H1 (cell line): ENCODE data around the gene SERAC1. TPM values are rescaled to one million over a fixed set of nuclear protein-coding genes. Genes with fewer than 3 reads are reported as not detected.
A peak's percentile ranks its signal among the peaks of the same experiment; 100 is the strongest.

ENCODE experiments used
- CTCF ChIA-PET: fragments of 300-600 bp; sonication (Branson Sonifier 250); formaldehyde crosslinking; loops from one replicate; lab custom pipeline; 2021; ENCODE audit not compliant: partially characterized antibody; lab: Charles Lee
- POLR2A ChIA-PET: fragments of 300-600 bp; sonication (Branson Sonifier 250); formaldehyde crosslinking; loops from one replicate; lab custom pipeline; 2021; ENCODE audit warnings: inconsistent platforms; ENCODE audit not compliant: partially characterized antibody; lab: Charles Lee
- DNase-seq, 2 experiments: peaks; one replicate each; pipeline versions ENCODE4 v3.0.0 to v3.0.0-alpha.2; 2010 to 2022; ENCODE audit warnings: low spot score in 2 of 2, low read depth in 1 of 2, mixed read lengths in 1 of 2
- FAIRE-seq: peaks from 2 replicates; lab custom pipeline; 2011; peaks lifted over from hg19 to GRCh38; lab: Jason Lieb, UNC
- H2AFZ ChIP-seq: 2 replicates; pipeline ENCODE4 v1.8.1; 2012; ENCODE audit warnings: low read length, inconsistent platforms
- H2AK5ac ChIP-seq: 2 replicates; pipeline ENCODE4 v1.6.1; 2013; ENCODE audit warnings: low read depth, low read length
- H2BK120ac ChIP-seq: replicated peaks from 2 replicates; pipeline ENCODE3; 2013; ENCODE audit warnings: low read depth, low read length, inconsistent platforms
- H2BK12ac ChIP-seq: 2 replicates; pipeline ENCODE4 v1.6.1; 2013; ENCODE audit warnings: low read depth, low read length
- H2BK15ac ChIP-seq: 2 replicates; pipeline ENCODE4 v1.6.1; 2013; ENCODE audit warnings: low read length
- H2BK20ac ChIP-seq: 2 replicates; pipeline ENCODE4 v1.6.1; 2013; ENCODE audit warnings: low read length
- H2BK5ac ChIP-seq: 2 replicates; pipeline ENCODE4 v1.6.1; 2013; ENCODE audit warnings: low read depth, low read length
- H3K14ac ChIP-seq: 2 replicates; pipeline ENCODE4 v1.6.1; 2013; ENCODE audit warnings: inconsistent platforms; ENCODE audit not compliant: insufficient read length
- H3K18ac ChIP-seq: 2 replicates; pipeline ENCODE4 v1.6.1; 2013; ENCODE audit warnings: low read length; ENCODE audit errors: extremely low read depth
- H3K23ac ChIP-seq: 2 replicates; pipeline ENCODE4 v1.6.1; 2013; ENCODE audit warnings: inconsistent platforms; ENCODE audit not compliant: insufficient read length
- H3K23me2 ChIP-seq: 2 replicates; pipeline ENCODE4 v1.6.1; 2013; ENCODE audit warnings: low read depth, low read length
- H3K27ac ChIP-seq: 2 replicates; pipeline ENCODE4 v1.6.1; 2011; ENCODE audit warnings: low read depth, low read length, inconsistent platforms
- H3K27me3 ChIP-seq, 4 experiments: replicated peaks in 1 of 4; 1 replicate in 1 of 4; 2 replicates in 3 of 4; pipeline versions ENCODE4 v1.6.1 to v1.8.1; 2011 to 2013; ENCODE audit warnings: low read length in 3 of 4, mild to moderate bottlenecking in 3 of 4, inconsistent platforms in 2 of 4, mixed read lengths in 2 of 4, moderate library complexity in 1 of 4; ENCODE audit not compliant: control insufficient read depth in 3 of 4, insufficient read depth in 3 of 4; ENCODE audit errors: extremely low read depth in 1 of 4
- H3K36me3 ChIP-seq, 4 experiments: 2 replicates each; pipeline versions ENCODE4 v1.6.1 to v1.8.1; 2011 to 2013; ENCODE audit warnings: mild to moderate bottlenecking in 4 of 4, low read length in 3 of 4, moderate library complexity in 2 of 4, control low read depth in 1 of 4, inconsistent platforms in 1 of 4; ENCODE audit not compliant: insufficient read depth in 4 of 4, control insufficient read depth in 2 of 4
- H3K4ac ChIP-seq: replicated peaks from 2 replicates; pipeline ENCODE3; 2013; ENCODE audit warnings: low read length, low read depth, mixed read lengths, inconsistent platforms; ENCODE audit not compliant: insufficient read length
- H3K4me1 ChIP-seq, 4 experiments: replicated peaks in 1 of 4; 1 replicate in 1 of 4; 2 replicates in 3 of 4; pipeline versions ENCODE4 v1.6.1 to v1.8.1; 2011 to 2013; ENCODE audit warnings: low read length in 3 of 4, inconsistent platforms in 2 of 4, mixed read lengths in 1 of 4; ENCODE audit not compliant: insufficient read depth in 4 of 4, control insufficient read depth in 3 of 4
- H3K4me2 ChIP-seq, 2 experiments: 2 replicates each; pipeline versions ENCODE4 v1.6.1 to v1.8.1; 2011 to 2013; ENCODE audit warnings: low read depth in 2 of 2, low read length in 2 of 2, control low read depth in 1 of 2, inconsistent platforms in 1 of 2, mild to moderate bottlenecking in 1 of 2; ENCODE audit not compliant: insufficient read depth in 1 of 2
- H3K4me3 ChIP-seq, 4 experiments: fragments of 200-600, 300-600 bp in 1 of 4; sonication (generic), shearing (Covaris generic), sonication (Bioruptor Twin) in 1 of 4; 2 replicates each; pipeline versions ENCODE4 v1.5.1 to v1.8.1; 2011 to 2016; ENCODE audit warnings: low read length in 4 of 4, low read depth in 3 of 4, control low read depth in 2 of 4, inconsistent platforms in 2 of 4, mild to moderate bottlenecking in 2 of 4, mixed read lengths in 1 of 4, moderate library complexity in 1 of 4; ENCODE audit not compliant: insufficient read depth in 2 of 4; ENCODE audit errors: extremely low read depth in 1 of 4
- H3K56ac ChIP-seq: replicated peaks from 2 replicates; pipeline ENCODE3; 2013; ENCODE audit warnings: low read depth, mild to moderate bottlenecking, mixed read lengths, low read length, inconsistent platforms; ENCODE audit not compliant: insufficient read length
- H3K79me1 ChIP-seq: 2 replicates; pipeline ENCODE4 v1.6.1; 2013; ENCODE audit warnings: low read depth, low read length, control low read depth
- H3K79me2 ChIP-seq, 2 experiments: 2 replicates each; pipeline versions ENCODE4 v1.6.1 to v1.8.1; 2012 to 2013; ENCODE audit warnings: low read length in 2 of 2, mild to moderate bottlenecking in 2 of 2, inconsistent platforms in 1 of 2; ENCODE audit not compliant: insufficient read depth in 2 of 2, control insufficient read depth in 1 of 2
- H3K9ac ChIP-seq, 4 experiments: replicated peaks in 1 of 4; 1 replicate in 1 of 4; 2 replicates in 3 of 4; pipeline versions ENCODE4 v1.6.1 to v1.8.1; 2011 to 2013; ENCODE audit warnings: low read depth in 3 of 4, low read length in 3 of 4, control low read depth in 2 of 4, mild to moderate bottlenecking in 2 of 4, moderate library complexity in 2 of 4, inconsistent platforms in 1 of 4; ENCODE audit errors: extremely low read depth in 1 of 4
- H3K9me3 ChIP-seq, 2 experiments: 2 replicates each; pipeline versions ENCODE4 v1.6.1 to v1.8.1; 2012 to 2013; ENCODE audit warnings: mild to moderate bottlenecking in 2 of 2, moderate library complexity in 2 of 2, control low read depth in 1 of 2, inconsistent platforms in 1 of 2, low read depth in 1 of 2, low read length in 1 of 2, mixed read lengths in 1 of 2; ENCODE audit not compliant: insufficient read depth in 2 of 2
- H4K20me1 ChIP-seq, 2 experiments: replicated peaks in 1 of 2; 2 replicates each; pipeline versions ENCODE3 to v1.8.1; 2011 to 2013; ENCODE audit warnings: inconsistent platforms in 2 of 2, low read length in 2 of 2, mild to moderate bottlenecking in 1 of 2; ENCODE audit not compliant: insufficient read depth in 2 of 2, control insufficient read depth in 1 of 2
- H4K5ac ChIP-seq: 2 replicates; pipeline ENCODE4 v1.6.1; 2013; ENCODE audit warnings: low read length, low read depth, mixed read lengths, inconsistent platforms; ENCODE audit not compliant: insufficient read length
- H4K8ac ChIP-seq: 2 replicates; pipeline ENCODE4 v1.8.0; 2013; ENCODE audit warnings: mild to moderate bottlenecking, moderate library complexity, low read length, inconsistent platforms; ENCODE audit not compliant: insufficient read depth; ENCODE audit errors: extremely low read depth
- H4K91ac ChIP-seq: replicated peaks from 2 replicates; pipeline ENCODE3; 2013; ENCODE audit warnings: low read length, mixed read lengths, inconsistent platforms; ENCODE audit not compliant: insufficient read length
- CTCF ChIP-seq, 3 experiments: IDR thresholded peaks; 1 replicate in 2 of 3; 2 replicates in 1 of 3; pipeline versions ENCODE4 v1.5.1 to v1.6.1; 2011; ENCODE audit warnings: low read length in 3 of 3, mild to moderate bottlenecking in 3 of 3, inconsistent platforms in 2 of 3, low read depth in 1 of 3, moderate library complexity in 1 of 3; ENCODE audit not compliant: insufficient read depth in 1 of 3; ENCODE audit errors: control extremely low read depth in 1 of 3
- POU5F1 ChIP-seq: IDR thresholded peaks from 2 replicates; pipeline ENCODE4 v1.6.1; 2011; ENCODE audit warnings: low read depth, mild to moderate bottlenecking, low read length, moderate library complexity
- WGBS, 2 experiments: shearing (Covaris generic) in 1 of 2; methylation state at CpG; one replicate each; pipeline versions ENCODE4 v1.1.6 to v1.1.7; 2013 to 2015; ENCODE audit warnings: low lambda C conversion rate in 2 of 2, mixed read lengths in 2 of 2, inconsistent platforms in 1 of 2, low coverage in 1 of 2, missing lambda C conversion rate in 1 of 2; ENCODE audit not compliant: insufficient replicate concordance in 2 of 2, insufficient coverage in 1 of 2, insufficient read length in 1 of 2; ENCODE audit errors: extremely low coverage in 1 of 2, missing lambda C conversion rate in 1 of 2; 5-methylcytosine and 5-hydroxymethylcytosine counted together
- polyA plus RNA-seq, 7 experiments: library from polyadenylated mRNA; depleted of rRNA in 3 of 7; stranded (reverse) in 5 of 7; unstranded in 2 of 7; fragments of >200 nt in 5 of 7; fragments of 200-250 nt in 2 of 7; gene quantifications; 1 replicate in 5 of 7; 2 replicates in 1 of 7; 4 replicates in 1 of 7; pipeline versions ENCODE4 v1.2.1 to v1.2.3, GENCODE V29; 2011 to 2013; ENCODE audit warnings: missing spikeins in 2 of 7, mixed read lengths in 2 of 7
- total RNA-seq: library from RNA; stranded (reverse); fragmentation: NEBNext Ultra II Directional; extraction: Animal tissue kit (Norgen Biotek cat#: 25700); gene quantifications from 2 replicates; pipeline ENCODE4 v1.2.1, GENCODE V29; 2021

SERAC1 gene
- total and polyA plus RNA-seq, 2 of the 8 experiments (the other 6 are each of a cell fraction or from before 2014, with no cell fraction given) = 7.3 to 9.0 TPM

GRCh38 chr6:158115508-158115907, 52.6 kb downstream of the SERAC1 start:
- no peak overlapping the region for H3K4me2 ChIP-seq
- no peak overlapping the region for H3K23ac ChIP-seq
- H3K18ac ChIP-seq = no peak overlapping the region
- H2AK5ac ChIP-seq = no peak overlapping the region
- no peak overlapping the region for H2BK15ac ChIP-seq
- H4K8ac ChIP-seq = no peak overlapping the region
- no peak for DNase-seq
- no peaks in the 10 kb centered on the region for H3K79me2 ChIP-seq
- H3K4me3 ChIP-seq = no peak overlapping the region
- H4K91ac ChIP-seq = no peak overlapping the region
- no peaks in the 10 kb centered on the region for H3K79me1 ChIP-seq
- no peak for FAIRE-seq
- H3K4me1 ChIP-seq = no peaks in the 10 kb centered on the region; a peak in 1 of 7 replicates
- CTCF ChIA-PET = interaction anchor here (0.9 to 1.7 kb wide), 4 partner anchors 11 to 90 kb away, joined by 3 to 5 read pairs (median 4); no protein-coding TSS in a partner anchor
- H3K9me3 ChIP-seq = no peaks in the 10 kb centered on the region
- peaks cover 0 to 13% (median 2%) of the 10 kb centered on the region in 4 experiments; a peak in 4 of 8 replicates for H3K36me3 ChIP-seq
- H3K14ac ChIP-seq = no peak overlapping the region
- H2BK120ac ChIP-seq = no peak overlapping the region
- no peak overlapping the region for H3K9ac ChIP-seq
- no peak overlapping the region for H4K5ac ChIP-seq
- no peak overlapping the region for H2BK5ac ChIP-seq
- no peak overlapping the region for H2BK12ac ChIP-seq
- no peaks in the 10 kb centered on the region for H3K27me3 ChIP-seq
- H2AFZ ChIP-seq = no peak overlapping the region
- WGBS, 2 experiments = 88% methylated on average over 6 of the region's 6 CpGs; no CpG with 5 or more reads in 1 of the 2 experiments
- no peak for TF ChIP-seq POU5F1
- peak in 1 of 3 experiments; percentile 13; a peak in 1 of 4 replicates for TF ChIP-seq CTCF (IDR thresholded peaks at IDR 0.05; ENCODE audit: control extremely low read depth in 1 of 3, insufficient read depth in 1 of 3, low read depth in 1 of 3, low read length in 3 of 3)
- no peak overlapping the region for H3K56ac ChIP-seq
- H4K20me1 ChIP-seq = no peaks in the 10 kb centered on the region
- H3K23me2 ChIP-seq = no peaks in the 10 kb centered on the region
- no peak overlapping the region for H3K4ac ChIP-seq
- H2BK20ac ChIP-seq = no peak overlapping the region
- no peak overlapping the region for H3K27ac ChIP-seq
- POLR2A ChIA-PET = no interaction called here
